LHCN-M2 (cell line): ENCODE measurements around the gene MT1B. TPM values are rescaled to one million over a fixed set of nuclear protein-coding genes. Genes with fewer than 3 reads are reported as not detected.
"Not testable (repeated sequence)": the region's sequence is repeated elsewhere in the genome, so short reads cannot be mapped to it uniquely, and the experiment has no call there.

ENCODE experiments used
- DNase-seq: peaks from one replicate; pipeline ENCODE4 v3.0.0-alpha.2; 2012; ENCODE audit warnings: low read depth
- total RNA-seq: library from RNA; depleted of rRNA; stranded (reverse); fragments of >200 nt; gene quantifications from 2 replicates; pipeline ENCODE4 v1.2.3, GENCODE V29; 2014

Gene MT1B
- total RNA-seq, 1 experiment from 2014 or later, result not detected

- no peak for DNase-seq
Measured at GRCh38 chr16:56637814-56638750, 13.6 kb upstream of the MT1B start, which contains the start of gene MT1A. MT1A (plus strand) TSS chr16:56638666; CDS start chr16:56638739, 73 bp downstream.

- DNase-seq, result no peak
Measured at GRCh38 chr16:56639045-56639444, 12.6 kb upstream of the MT1B start.

GRCh38 chr16:56640076-56640475 lies 11.6 kb upstream of the MT1B start:
- DNase-seq, result no peak

- DNase-seq, result no peak
Measured at GRCh38 chr16:56641166-56641565, 10.5 kb upstream of the MT1B start.

- DNase-seq, result peak; percentile 36
Measured at GRCh38 chr16:56643080-56643778, 8.5 kb upstream of the MT1B start.

GRCh38 chr16:56643833-56644232 lies 7.9 kb upstream of the MT1B start:
- no peak for DNase-seq

- no peak for DNase-seq
Measured at GRCh38 chr16:56645311-56645710, 6.4 kb upstream of the MT1B start.

- no peak for DNase-seq
Measured at GRCh38 chr16:56645838-56646237, 5.8 kb upstream of the MT1B start.

- no peak for DNase-seq
Measured at GRCh38 chr16:56647641-56648431, 3.9 kb upstream of the MT1B start.

GRCh38 chr16:56649271-56649670 lies 2.4 kb upstream of the MT1B start:
- no peak for DNase-seq

GRCh38 chr16:56649820-56650219 lies 1.9 kb upstream of the MT1B start:
- DNase-seq, result no peak

- no peak for DNase-seq
Measured at GRCh38 chr16:56652600-56652999, 914 bp downstream of the MT1B start.

- no peak for DNase-seq
Measured at GRCh38 chr16:56653218-56653617, 1.5 kb downstream of the MT1B start.

- no peak for DNase-seq
Measured at GRCh38 chr16:56657555-56658326, 6.1 kb downstream of the MT1B start, which contains the start of gene MT1F. MT1F (plus strand) TSS chr16:56657959; CDS start chr16:56658059, 100 bp downstream.

GRCh38 chr16:56658327-56658875 lies 6.7 kb downstream of the MT1B start:
- DNase-seq, result no peak

GRCh38 chr16:56662357-56663354 lies 11.0 kb downstream of the MT1B start:
- DNase-seq, result no peak

GRCh38 chr16:56664506-56664905 lies 12.8 kb downstream of the MT1B start:
- no peak for DNase-seq

GRCh38 chr16:56665286-56666261 lies 13.9 kb downstream of the MT1B start:
- not testable (repeated sequence) for DNase-seq
